ENCODE results near the gene LCMT1. TPM values are rescaled to one million over a fixed set of nuclear protein-coding genes. Genes with fewer than 3 reads are reported as not detected.

The LCMT1 gene
- total RNA-seq, 3 donors from 2014 or later, result 41.7 to 55.7 (median 55.7) TPM

GRCh38 chr16:25213709-25214397 is 102.3 kb downstream of the LCMT1 start:
- no peak for ATAC-seq

DNA sequence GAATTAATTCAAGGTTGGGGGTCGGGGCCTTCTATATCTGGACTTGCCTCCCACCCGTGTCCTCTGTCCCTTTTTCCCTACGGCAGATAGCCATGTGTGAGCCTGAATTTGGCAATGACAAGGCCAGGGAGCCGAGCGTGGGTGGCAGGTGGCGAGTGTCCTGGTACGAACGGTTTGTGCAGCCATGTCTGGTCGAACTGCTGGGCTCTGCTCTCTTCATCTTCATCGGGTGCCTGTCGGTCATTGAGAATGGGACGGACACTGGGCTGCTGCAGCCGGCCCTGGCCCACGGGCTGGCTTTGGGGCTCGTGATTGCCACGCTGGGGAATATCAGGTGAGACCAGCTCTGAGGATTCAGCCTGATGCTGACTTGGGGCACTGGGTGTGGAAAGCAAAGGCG is 105.6 kb downstream of the LCMT1 start:
- no peak for DNase-seq
- Histone ChIP-seq H3K4me1 (ENCODE audit: low read depth) (peaks cover 7% of the 10 kb centered on the region), H3K4me3 (no peak overlapping the region), H3K36me3 (ENCODE audit: low read depth) (no peaks in the 10 kb centered on the region), H3K9me3 (no peaks in the 10 kb centered on the region)
- no peak for ATAC-seq
- intact Hi-C loops (cut with DNase I, micrococcal nuclease), result no loop called here
- TF ChIP-seq, protein P1, sequence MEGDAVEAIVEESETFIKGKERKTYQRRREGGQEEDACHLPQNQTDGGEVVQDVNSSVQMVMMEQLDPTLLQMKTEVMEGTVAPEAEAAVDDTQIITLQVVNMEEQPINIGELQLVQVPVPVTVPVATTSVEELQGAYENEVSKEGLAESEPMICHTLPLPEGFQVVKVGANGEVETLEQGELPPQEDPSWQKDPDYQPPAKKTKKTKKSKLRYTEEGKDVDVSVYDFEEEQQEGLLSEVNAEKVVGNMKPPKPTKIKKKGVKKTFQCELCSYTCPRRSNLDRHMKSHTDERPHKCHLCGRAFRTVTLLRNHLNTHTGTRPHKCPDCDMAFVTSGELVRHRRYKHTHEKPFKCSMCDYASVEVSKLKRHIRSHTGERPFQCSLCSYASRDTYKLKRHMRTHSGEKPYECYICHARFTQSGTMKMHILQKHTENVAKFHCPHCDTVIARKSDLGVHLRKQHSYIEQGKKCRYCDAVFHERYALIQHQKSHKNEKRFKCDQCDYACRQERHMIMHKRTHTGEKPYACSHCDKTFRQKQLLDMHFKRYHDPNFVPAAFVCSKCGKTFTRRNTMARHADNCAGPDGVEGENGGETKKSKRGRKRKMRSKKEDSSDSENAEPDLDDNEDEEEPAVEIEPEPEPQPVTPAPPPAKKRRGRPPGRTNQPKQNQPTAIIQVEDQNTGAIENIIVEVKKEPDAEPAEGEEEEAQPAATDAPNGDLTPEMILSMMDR (IDR thresholded peaks at IDR 0.05), result no peak

More at GRCh38 chr16:25213709-25214397, 102.3 kb downstream of the LCMT1 start:
- Histone ChIP-seq H3K4me1 (ENCODE audit: low read depth) (peaks cover 3% of the 10 kb centered on the region), H3K4me3 (no peak overlapping the region), H3K36me3 (ENCODE audit: low read depth) (no peaks in the 10 kb centered on the region), H3K9me3 (no peaks in the 10 kb centered on the region)
- TF ChIP-seq, protein P1 (IDR thresholded peaks at IDR 0.05), result no peak
- DNase-seq, result no peak
- intact Hi-C loops (cut with DNase I, micrococcal nuclease), result no loop called here

DNA sequence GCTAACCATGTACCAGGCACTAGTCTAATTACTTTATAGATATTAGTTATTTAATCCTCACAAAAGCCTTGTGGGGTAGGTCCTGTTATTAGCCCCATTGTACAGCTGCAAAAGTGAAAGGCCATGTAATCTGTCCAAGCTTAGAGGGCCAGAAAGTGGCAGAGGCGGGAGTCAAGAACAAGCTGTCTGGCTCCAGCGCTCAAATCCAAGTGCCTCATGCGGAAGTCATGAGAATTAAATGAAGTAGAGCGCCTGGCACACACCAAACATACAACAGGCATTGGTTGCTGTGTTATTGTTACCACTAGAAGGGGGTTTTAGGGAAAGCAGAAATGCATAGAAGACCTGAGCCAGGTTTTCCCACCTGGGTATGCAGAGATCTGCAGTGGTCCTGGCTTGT is 106.4 kb downstream of the LCMT1 start:
- intact Hi-C loops (cut with DNase I, micrococcal nuclease), result no loop called here
- H3K9me3 ChIP-seq, result no peaks in the 10 kb centered on the region
- H3K4me3 ChIP-seq, result no peak overlapping the region
- TF ChIP-seq, protein P1 (IDR thresholded peaks at IDR 0.05), result no peak
- H3K4me1 ChIP-seq (ENCODE audit: low read depth), result peaks cover 8% of the 10 kb centered on the region
- DNase-seq, result no peak
- no peak for ATAC-seq
- no peaks in the 10 kb centered on the region for H3K36me3 ChIP-seq (ENCODE audit: low read depth)

DNA sequence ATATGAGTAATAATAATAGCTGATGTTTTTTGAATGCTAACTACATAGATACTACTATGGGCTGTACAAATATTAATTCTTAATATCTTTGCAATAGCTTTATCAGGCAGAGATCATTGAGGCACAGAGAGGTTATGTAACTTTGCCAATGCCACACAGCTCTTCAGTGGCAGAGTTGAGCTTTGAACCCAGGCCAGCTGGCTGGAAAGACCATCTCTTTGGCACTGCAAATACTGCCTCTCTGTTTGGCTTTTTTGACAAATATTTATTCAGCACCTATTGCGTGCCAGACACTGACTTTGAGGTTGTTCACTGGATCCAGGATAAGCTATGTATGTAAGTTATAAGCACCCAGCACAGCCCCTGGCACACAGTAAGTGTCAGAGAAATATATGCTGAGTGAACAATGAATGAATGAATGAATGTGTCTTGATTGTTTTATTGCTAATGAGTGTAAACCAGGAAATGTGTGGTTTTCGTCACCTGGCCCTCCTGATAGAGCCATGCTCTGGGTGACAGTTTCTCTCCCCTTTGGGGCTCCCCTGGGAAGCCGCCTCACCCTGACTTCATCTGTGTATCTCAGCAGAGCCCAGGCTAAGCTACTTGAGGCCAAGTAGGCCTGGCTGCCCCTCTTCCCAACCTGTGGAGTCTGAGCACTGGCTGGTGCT is 107.7 kb downstream of the LCMT1 start:
- DNase-seq (no peak), ATAC-seq (no peak)
- Histone ChIP-seq H3K36me3 (ENCODE audit: low read depth) (no peaks in the 10 kb centered on the region), H3K4me3 (no peak overlapping the region), H3K4me1 (ENCODE audit: low read depth) (peaks cover 8% of the 10 kb centered on the region), H3K9me3 (no peaks in the 10 kb centered on the region)
- intact Hi-C loops (cut with DNase I, micrococcal nuclease), result no loop called here
- TF ChIP-seq, protein P1 (IDR thresholded peaks at IDR 0.05), result no peak

GRCh38 chr16:25222959-25223358 is 111.4 kb downstream of the LCMT1 start:
- H3K4me1 ChIP-seq (ENCODE audit: low read depth), result peaks cover 5% of the 10 kb centered on the region

More at GRCh38 chr16:25222959-25223358, 111.4 kb downstream of the LCMT1 start:
- intact Hi-C loops (cut with DNase I, micrococcal nuclease), result loop anchor here (10.0 kb wide), 2 partner anchors 98 to 168 kb away; no protein-coding TSS in a partner anchor
- ATAC-seq (no peak), DNase-seq (no peak)
- H3K9me3 ChIP-seq, result no peaks in the 10 kb centered on the region
- TF ChIP-seq, protein P1 (IDR thresholded peaks at IDR 0.05), result no peak
- H3K4me3 ChIP-seq, result no peak overlapping the region
- no peaks in the 10 kb centered on the region for H3K36me3 ChIP-seq (ENCODE audit: low read depth)
